ENCODE results near the gene QRICH2. TPM values are rescaled to one million over a fixed set of nuclear protein-coding genes. Genes with fewer than 3 reads are reported as not detected.
"Not testable (repeated sequence)": the region's sequence is repeated elsewhere in the genome, so short reads cannot be mapped to it uniquely, and the experiment has no call there.

The QRICH2 gene
- total RNA-seq, 1 donor from 2014 or later: 10.6 TPM

DNA sequence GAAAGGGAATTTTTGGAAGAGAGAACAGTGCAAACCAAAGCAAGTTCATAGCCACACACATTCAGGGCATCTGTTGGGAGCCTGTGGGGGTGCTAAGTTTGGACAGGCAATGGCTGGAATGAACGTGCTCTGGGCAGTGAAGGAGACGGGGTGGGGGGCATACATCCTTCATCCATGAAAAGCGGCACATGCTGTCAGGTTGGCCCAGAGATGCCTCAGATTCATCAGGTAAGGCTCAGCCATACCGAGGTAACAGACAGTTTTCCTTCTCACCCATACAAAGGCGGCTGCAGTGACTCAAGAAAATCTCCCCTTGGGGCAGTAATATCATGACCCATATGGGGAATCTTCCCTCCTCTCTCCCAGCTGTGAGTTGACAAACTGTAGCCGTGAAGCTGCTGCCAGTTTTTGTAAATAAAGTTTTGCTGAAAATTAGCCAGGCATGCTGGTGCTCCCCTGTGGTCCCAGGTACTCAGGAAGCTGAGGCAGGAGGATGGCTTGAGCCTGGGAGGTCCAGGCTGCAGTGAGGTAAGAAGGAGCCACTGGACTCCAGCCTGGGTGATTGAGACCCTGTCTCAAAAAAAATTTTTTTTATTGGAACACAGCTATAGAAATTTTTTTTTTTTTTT lies 52.2 kb downstream of the QRICH2 start:
- Histone ChIP-seq H3K27ac (no peak overlapping the region), H3K4me3 (no peak overlapping the region), H3K36me3 (no peaks in the 10 kb centered on the region), H3K27me3 (no peaks in the 10 kb centered on the region), H3K9me3 (no peaks in the 10 kb centered on the region), H3K4me1 (no peaks in the 10 kb centered on the region)
- intact Hi-C loops (cut with DNase I): no loop called here
- TF ChIP-seq, protein P1, sequence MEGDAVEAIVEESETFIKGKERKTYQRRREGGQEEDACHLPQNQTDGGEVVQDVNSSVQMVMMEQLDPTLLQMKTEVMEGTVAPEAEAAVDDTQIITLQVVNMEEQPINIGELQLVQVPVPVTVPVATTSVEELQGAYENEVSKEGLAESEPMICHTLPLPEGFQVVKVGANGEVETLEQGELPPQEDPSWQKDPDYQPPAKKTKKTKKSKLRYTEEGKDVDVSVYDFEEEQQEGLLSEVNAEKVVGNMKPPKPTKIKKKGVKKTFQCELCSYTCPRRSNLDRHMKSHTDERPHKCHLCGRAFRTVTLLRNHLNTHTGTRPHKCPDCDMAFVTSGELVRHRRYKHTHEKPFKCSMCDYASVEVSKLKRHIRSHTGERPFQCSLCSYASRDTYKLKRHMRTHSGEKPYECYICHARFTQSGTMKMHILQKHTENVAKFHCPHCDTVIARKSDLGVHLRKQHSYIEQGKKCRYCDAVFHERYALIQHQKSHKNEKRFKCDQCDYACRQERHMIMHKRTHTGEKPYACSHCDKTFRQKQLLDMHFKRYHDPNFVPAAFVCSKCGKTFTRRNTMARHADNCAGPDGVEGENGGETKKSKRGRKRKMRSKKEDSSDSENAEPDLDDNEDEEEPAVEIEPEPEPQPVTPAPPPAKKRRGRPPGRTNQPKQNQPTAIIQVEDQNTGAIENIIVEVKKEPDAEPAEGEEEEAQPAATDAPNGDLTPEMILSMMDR (IDR thresholded peaks at IDR 0.05): no peak
- DNase-seq (ENCODE audit: low spot score in 2 of 2): no peak

DNA sequence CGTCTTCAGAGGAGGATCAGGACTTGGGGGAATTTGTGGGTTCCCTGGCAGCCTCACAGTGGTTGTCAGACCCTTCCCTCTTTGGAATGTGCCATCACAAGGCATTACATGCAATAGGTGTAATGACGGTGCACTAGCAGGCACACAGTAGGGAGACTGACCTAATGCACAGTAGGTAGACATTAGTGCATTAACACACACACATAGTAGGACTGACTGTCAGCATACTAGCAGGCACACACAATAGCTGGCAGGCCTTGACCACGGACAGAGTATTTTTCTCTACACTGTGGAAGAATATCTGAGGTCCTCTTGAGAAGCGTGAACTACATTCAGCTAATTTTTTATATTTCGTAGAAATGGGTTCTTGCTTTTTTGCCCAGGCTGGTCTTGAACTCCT lies 53.8 kb downstream of the QRICH2 start:
- TF ChIP-seq, protein P1 (IDR thresholded peaks at IDR 0.05): no peak
- no peak for DNase-seq (ENCODE audit: low spot score in 2 of 2)
- Histone ChIP-seq H3K27ac (no peak overlapping the region), H3K27me3 (no peaks in the 10 kb centered on the region), H3K36me3 (no peaks in the 10 kb centered on the region), H3K4me3 (no peak overlapping the region), H3K4me1 (no peaks in the 10 kb centered on the region), H3K9me3 (no peaks in the 10 kb centered on the region)
- intact Hi-C loops (cut with DNase I): no loop called here

DNA sequence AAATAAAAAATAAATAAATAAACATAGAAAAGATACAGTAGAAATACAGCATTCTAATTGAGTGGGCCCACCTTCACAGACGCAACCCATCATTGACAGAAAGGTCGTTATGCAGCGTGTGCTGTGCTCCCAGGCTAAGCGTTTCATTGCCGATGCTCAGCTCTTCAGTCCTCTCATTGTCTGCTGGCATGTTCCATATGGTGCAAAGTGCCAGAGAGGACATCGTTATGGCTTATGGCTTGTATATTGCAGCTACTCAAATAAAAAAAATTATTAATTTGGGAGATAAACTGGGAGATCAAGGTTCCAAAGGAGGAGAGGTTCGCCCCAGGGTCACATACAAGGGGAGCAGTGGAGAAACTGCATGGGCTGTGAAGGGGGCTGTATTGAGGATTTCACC lies 54.2 kb downstream of the QRICH2 start:
- H3K36me3 ChIP-seq: no peaks in the 10 kb centered on the region
- H3K27ac ChIP-seq: no peak overlapping the region
- H3K4me3 ChIP-seq: no peak overlapping the region
- DNase-seq (ENCODE audit: low spot score in 2 of 2): no peak
- TF ChIP-seq, protein P1 (IDR thresholded peaks at IDR 0.05): no peak
- H3K27me3 ChIP-seq: no peaks in the 10 kb centered on the region
- H3K4me1 ChIP-seq: no peaks in the 10 kb centered on the region
- intact Hi-C loops (cut with DNase I): no loop called here
- H3K9me3 ChIP-seq: no peaks in the 10 kb centered on the region

DNA sequence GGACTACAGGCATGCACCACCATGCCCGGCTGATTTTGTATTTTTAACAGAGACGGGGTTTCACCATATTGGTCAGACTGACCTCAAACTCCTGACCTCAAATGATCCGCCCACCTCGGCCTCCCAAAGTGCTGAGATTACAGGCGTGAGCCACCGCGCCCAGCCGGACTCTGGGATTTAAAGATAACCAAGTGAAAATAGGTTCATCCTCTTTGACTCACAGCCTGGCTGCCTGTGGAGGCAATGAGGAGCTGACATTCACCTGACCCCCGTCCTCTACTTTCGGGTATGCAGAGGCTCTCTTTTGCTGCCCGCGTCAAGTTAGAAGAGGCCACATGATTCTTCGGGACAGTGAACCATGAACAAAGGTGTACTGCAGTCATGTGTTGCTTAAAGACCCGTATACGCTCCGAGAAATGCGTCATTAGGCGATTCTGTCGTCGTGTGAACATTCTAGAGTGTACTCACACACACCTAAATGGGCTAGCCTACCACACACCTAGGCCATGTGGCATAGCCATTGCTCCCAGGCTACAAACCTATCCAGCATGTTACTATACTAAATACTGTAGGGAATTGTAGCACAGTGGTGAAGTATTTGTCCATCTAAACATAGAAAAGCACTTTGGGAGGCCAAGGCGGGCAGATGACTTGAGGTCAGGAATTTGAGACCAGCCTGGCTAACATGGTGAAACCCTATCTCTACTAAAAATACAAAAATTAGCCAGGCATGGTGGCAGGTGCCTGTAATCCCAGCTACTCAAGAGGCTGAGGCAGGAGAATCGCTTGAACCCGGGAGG lies 54.9 kb downstream of the QRICH2 start:
- H3K4me3 ChIP-seq; H3K4me1 ChIP-seq; H3K27me3 ChIP-seq; DNase-seq (ENCODE audit: low spot score in 2 of 2); intact Hi-C loops (cut with DNase I); H3K9me3 ChIP-seq; H3K36me3 ChIP-seq: not testable (repeated sequence)
- peak overlapping the region; percentile 52 to 57 for H3K27ac ChIP-seq

DNA sequence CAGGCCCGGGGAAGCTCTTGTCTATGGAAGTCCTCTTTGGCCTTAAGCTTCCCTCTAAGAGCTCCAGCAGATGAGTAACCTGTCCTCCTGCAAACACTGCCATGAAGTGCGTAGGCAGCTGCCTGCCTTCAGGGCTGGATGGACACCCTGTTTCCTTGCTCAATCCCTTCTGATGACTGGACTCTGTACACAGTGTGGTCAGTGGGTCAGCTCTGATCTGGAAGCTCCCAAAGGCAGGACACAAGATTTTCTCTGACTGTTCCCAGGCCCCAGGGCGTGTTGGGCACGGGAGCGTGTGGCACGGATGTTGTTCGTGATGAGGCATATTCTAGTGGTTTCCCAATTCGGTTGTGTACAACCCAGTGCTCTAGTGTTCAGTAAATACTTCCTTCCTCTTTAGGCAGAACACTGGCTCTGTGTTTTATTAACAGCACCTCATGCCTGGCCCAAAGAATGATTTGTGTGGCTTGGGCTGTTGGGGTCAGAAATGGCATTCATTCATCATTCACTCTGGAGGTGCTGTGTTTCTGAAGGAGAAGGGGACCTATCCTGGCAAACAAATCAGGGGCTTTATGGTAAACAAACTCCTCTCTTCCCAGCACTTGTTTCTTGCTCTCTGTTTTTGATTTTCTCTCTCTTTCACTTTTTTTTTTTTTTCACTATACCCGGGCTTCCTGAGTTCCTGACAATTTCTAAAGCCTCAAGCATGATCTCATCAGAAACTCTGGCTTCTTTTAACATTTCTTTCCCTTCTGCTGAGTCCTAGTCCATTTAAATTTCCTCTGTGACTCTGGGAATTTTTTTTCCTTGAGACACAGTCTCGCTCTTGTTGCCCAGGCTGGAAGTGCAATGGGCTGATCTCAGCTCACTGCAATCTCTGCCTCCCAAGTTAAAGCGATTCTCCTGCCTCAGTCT lies 55.8 kb downstream of the QRICH2 start:
- intact Hi-C loops (cut with DNase I): no loop called here
- H3K9me3 ChIP-seq: no peaks in the 10 kb centered on the region
- TF ChIP-seq, protein P1 (IDR thresholded peaks at IDR 0.05): no peak
- no peaks in the 10 kb centered on the region for H3K27me3 ChIP-seq
- H3K4me1 ChIP-seq: no peaks in the 10 kb centered on the region
- peak overlapping the region; percentile 52 to 57 for H3K27ac ChIP-seq
- no peak overlapping the region for H3K4me3 ChIP-seq
- H3K36me3 ChIP-seq: no peaks in the 10 kb centered on the region
- DNase-seq (ENCODE audit: low spot score in 2 of 2): peak; percentile 72 to 87
